ENCODE measurements around the gene CHST14. TPM values are rescaled to one million over a fixed set of nuclear protein-coding genes. Genes with fewer than 3 reads are reported as not detected.

The CHST14 gene
- total RNA-seq, 1 donor from 2014 or later = 6.8 TPM

GRCh38 chr15:40500568-40501330 lies 30.0 kb downstream of the CHST14 start:
- H3K4me1 ChIP-seq (ENCODE audit: control insufficient read depth in 3 of 3, insufficient read depth in 3 of 3, low read length in 3 of 3) = peaks cover 0 to 3% (median 0%) of the 10 kb centered on the region in 3 donors
- H3K9me3 ChIP-seq (ENCODE audit: control insufficient read depth in 3 of 3, low read length in 3 of 3) = no peaks in the 10 kb centered on the region
- H3K4me3 ChIP-seq (ENCODE audit: low read length in 3 of 3) = no peak overlapping the region
- H3K36me3 ChIP-seq (ENCODE audit: control insufficient read depth in 3 of 3, insufficient read depth in 3 of 3, low read length in 3 of 3) = no peaks in the 10 kb centered on the region
- no peak overlapping the region for H3K9ac ChIP-seq (ENCODE audit: low read depth in 1 of 3, low read length in 3 of 3)
- peaks cover 0 to 3% (median 0%) of the 10 kb centered on the region in 3 donors for H3K27me3 ChIP-seq (ENCODE audit: control insufficient read depth in 3 of 3, insufficient read depth in 3 of 3, low read length in 3 of 3)
- H3K27ac ChIP-seq (ENCODE audit: low read depth, low read length) = no peak overlapping the region

GRCh38 chr15:40501487-40501886 lies 30.7 kb downstream of the CHST14 start:
- no peak overlapping the region for H3K9ac ChIP-seq (ENCODE audit: low read depth in 1 of 3, low read length in 3 of 3)
- no peak overlapping the region for H3K4me3 ChIP-seq (ENCODE audit: low read length in 3 of 3)
- peaks cover 0 to 3% (median 0%) of the 10 kb centered on the region in 3 donors for H3K27me3 ChIP-seq (ENCODE audit: control insufficient read depth in 3 of 3, insufficient read depth in 3 of 3, low read length in 3 of 3)
- no peaks in the 10 kb centered on the region for H3K36me3 ChIP-seq (ENCODE audit: control insufficient read depth in 3 of 3, insufficient read depth in 3 of 3, low read length in 3 of 3)
- H3K4me1 ChIP-seq (ENCODE audit: control insufficient read depth in 3 of 3, insufficient read depth in 3 of 3, low read length in 3 of 3) = peaks cover 0 to 3% (median 0%) of the 10 kb centered on the region in 3 donors
- H3K9me3 ChIP-seq (ENCODE audit: control insufficient read depth in 3 of 3, low read length in 3 of 3) = no peaks in the 10 kb centered on the region
- no peak overlapping the region for H3K27ac ChIP-seq (ENCODE audit: low read depth, low read length)

- Histone ChIP-seq H3K4me3 (ENCODE audit: low read length in 3 of 3) (peak overlapping the region; percentile 41 to 56 (median 45)), H3K4me1 (ENCODE audit: control insufficient read depth in 3 of 3, insufficient read depth in 3 of 3, low read length in 3 of 3) (peaks cover 14 to 16% (median 15%) of the 10 kb centered on the region in 3 donors), H3K36me3 (ENCODE audit: control insufficient read depth in 3 of 3, insufficient read depth in 3 of 3, low read length in 3 of 3) (no peaks in the 10 kb centered on the region), H3K9me3 (ENCODE audit: control insufficient read depth in 3 of 3, low read length in 3 of 3) (no peaks in the 10 kb centered on the region), H3K27me3 (ENCODE audit: control insufficient read depth in 3 of 3, insufficient read depth in 3 of 3, low read length in 3 of 3) (peaks cover 0 to 3% (median 0%) of the 10 kb centered on the region in 3 donors), H3K9ac (ENCODE audit: low read depth in 1 of 3, low read length in 3 of 3) (peak overlapping the region; percentile 57 to 80 (median 60)), H3K27ac (ENCODE audit: low read depth, low read length) (no peak overlapping the region)
Observed at GRCh38 chr15:40506964-40507571, 36.3 kb downstream of the CHST14 start.

- Histone ChIP-seq H3K4me1 (ENCODE audit: control insufficient read depth in 3 of 3, insufficient read depth in 3 of 3, low read length in 3 of 3) (peaks cover 14 to 18% (median 15%) of the 10 kb centered on the region in 3 donors), H3K4me3 (ENCODE audit: low read length in 3 of 3) (no peak overlapping the region), H3K27me3 (ENCODE audit: control insufficient read depth in 3 of 3, insufficient read depth in 3 of 3, low read length in 3 of 3) (peaks cover 0 to 3% (median 0%) of the 10 kb centered on the region in 3 donors)
Observed at GRCh38 chr15:40508216-40508615, 37.4 kb downstream of the CHST14 start.

GRCh38 chr15:40510201-40510600 lies 39.4 kb downstream of the CHST14 start:
- Histone ChIP-seq H3K27me3 (ENCODE audit: control insufficient read depth in 3 of 3, insufficient read depth in 3 of 3, low read length in 3 of 3) (no peaks in the 10 kb centered on the region), H3K36me3 (ENCODE audit: control insufficient read depth in 3 of 3, insufficient read depth in 3 of 3, low read length in 3 of 3) (no peaks in the 10 kb centered on the region), H3K4me3 (ENCODE audit: low read length in 3 of 3) (peak overlapping the region in 1 of 3 donors; percentile 87), H3K9ac (ENCODE audit: low read depth in 1 of 3, low read length in 3 of 3) (no peak overlapping the region), H3K27ac (ENCODE audit: low read depth, low read length) (no peak overlapping the region), H3K4me1 (ENCODE audit: control insufficient read depth in 3 of 3, insufficient read depth in 3 of 3, low read length in 3 of 3) (peaks cover 14 to 18% (median 15%) of the 10 kb centered on the region in 3 donors), H3K9me3 (ENCODE audit: control insufficient read depth in 3 of 3, low read length in 3 of 3) (no peaks in the 10 kb centered on the region)

More at GRCh38 chr15:40508216-40508615, 37.4 kb downstream of the CHST14 start:
- Histone ChIP-seq H3K27ac (ENCODE audit: low read depth, low read length) (no peak overlapping the region), H3K36me3 (ENCODE audit: control insufficient read depth in 3 of 3, insufficient read depth in 3 of 3, low read length in 3 of 3) (no peaks in the 10 kb centered on the region), H3K9ac (ENCODE audit: low read depth in 1 of 3, low read length in 3 of 3) (no peak overlapping the region), H3K9me3 (ENCODE audit: control insufficient read depth in 3 of 3, low read length in 3 of 3) (no peaks in the 10 kb centered on the region)

GRCh38 chr15:40511093-40511471 lies 40.3 kb downstream of the CHST14 start:
- H3K27me3 ChIP-seq (ENCODE audit: control insufficient read depth in 3 of 3, insufficient read depth in 3 of 3, low read length in 3 of 3) = no peaks in the 10 kb centered on the region
- peak overlapping the region; percentile 54 for H3K27ac ChIP-seq (ENCODE audit: low read depth, low read length)
- H3K4me3 ChIP-seq (ENCODE audit: low read length in 3 of 3) = peak overlapping the region; percentile 65 to 87 (median 75)
- H3K36me3 ChIP-seq (ENCODE audit: control insufficient read depth in 3 of 3, insufficient read depth in 3 of 3, low read length in 3 of 3) = no peaks in the 10 kb centered on the region
- H3K9me3 ChIP-seq (ENCODE audit: control insufficient read depth in 3 of 3, low read length in 3 of 3) = no peaks in the 10 kb centered on the region
- peak overlapping the region; percentile 75 to 92 (median 82) for H3K9ac ChIP-seq (ENCODE audit: low read depth in 1 of 3, low read length in 3 of 3)
- H3K4me1 ChIP-seq (ENCODE audit: control insufficient read depth in 3 of 3, insufficient read depth in 3 of 3, low read length in 3 of 3) = peaks cover 14 to 18% (median 15%) of the 10 kb centered on the region in 3 donors

GRCh38 chr15:40511472-40512133 lies 40.8 kb downstream of the CHST14 start:
- no peaks in the 10 kb centered on the region for H3K36me3 ChIP-seq (ENCODE audit: control insufficient read depth in 3 of 3, insufficient read depth in 3 of 3, low read length in 3 of 3)
- peak overlapping the region; percentile 65 to 87 (median 75) for H3K4me3 ChIP-seq (ENCODE audit: low read length in 3 of 3)
- peaks cover 14 to 18% (median 15%) of the 10 kb centered on the region in 3 donors for H3K4me1 ChIP-seq (ENCODE audit: control insufficient read depth in 3 of 3, insufficient read depth in 3 of 3, low read length in 3 of 3)
- H3K27me3 ChIP-seq (ENCODE audit: control insufficient read depth in 3 of 3, insufficient read depth in 3 of 3, low read length in 3 of 3) = no peaks in the 10 kb centered on the region
- no peaks in the 10 kb centered on the region for H3K9me3 ChIP-seq (ENCODE audit: control insufficient read depth in 3 of 3, low read length in 3 of 3)
- peak overlapping the region; percentile 54 for H3K27ac ChIP-seq (ENCODE audit: low read depth, low read length)
- peak overlapping the region; percentile 75 to 92 (median 82) for H3K9ac ChIP-seq (ENCODE audit: low read depth in 1 of 3, low read length in 3 of 3)

DNA sequence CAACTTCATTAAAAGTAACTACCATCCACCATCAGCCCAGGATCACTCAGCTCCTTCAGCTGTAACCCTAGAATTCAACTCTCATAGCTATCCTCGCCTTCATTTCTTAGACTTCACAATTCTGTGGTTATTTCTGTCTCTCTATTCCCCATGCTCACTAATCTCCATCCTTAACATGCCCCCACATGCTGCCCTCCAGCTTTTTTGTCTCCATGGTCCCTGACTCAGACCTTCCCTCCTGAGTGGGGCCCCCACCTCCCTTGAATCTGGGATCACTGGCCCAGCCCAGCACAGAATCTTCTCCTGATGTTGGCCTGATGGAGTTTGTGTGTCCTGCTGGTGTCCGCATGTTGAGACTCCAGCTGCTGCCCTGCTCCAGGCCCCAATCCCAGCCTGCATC lies 41.7 kb downstream of the CHST14 start:
- no peak overlapping the region for H3K27ac ChIP-seq (ENCODE audit: low read depth, low read length)
- H3K27me3 ChIP-seq (ENCODE audit: control insufficient read depth in 3 of 3, insufficient read depth in 3 of 3, low read length in 3 of 3) = no peaks in the 10 kb centered on the region
- H3K9me3 ChIP-seq (ENCODE audit: control insufficient read depth in 3 of 3, low read length in 3 of 3) = no peaks in the 10 kb centered on the region
- no peaks in the 10 kb centered on the region for H3K36me3 ChIP-seq (ENCODE audit: control insufficient read depth in 3 of 3, insufficient read depth in 3 of 3, low read length in 3 of 3)
- H3K9ac ChIP-seq (ENCODE audit: low read depth in 1 of 3, low read length in 3 of 3) = peak overlapping the region in 1 of 3 donors; percentile 75
- no peak overlapping the region for H3K4me3 ChIP-seq (ENCODE audit: low read length in 3 of 3)
- H3K4me1 ChIP-seq (ENCODE audit: control insufficient read depth in 3 of 3, insufficient read depth in 3 of 3, low read length in 3 of 3) = peaks cover 8 to 15% (median 12%) of the 10 kb centered on the region in 3 donors

GRCh38 chr15:40513609-40514008 lies 42.8 kb downstream of the CHST14 start:
- peaks cover 8 to 15% (median 12%) of the 10 kb centered on the region in 3 donors for H3K4me1 ChIP-seq (ENCODE audit: control insufficient read depth in 3 of 3, insufficient read depth in 3 of 3, low read length in 3 of 3)
- H3K27ac ChIP-seq (ENCODE audit: low read depth, low read length) = no peak overlapping the region
- H3K9me3 ChIP-seq (ENCODE audit: control insufficient read depth in 3 of 3, low read length in 3 of 3) = no peaks in the 10 kb centered on the region
- H3K36me3 ChIP-seq (ENCODE audit: control insufficient read depth in 3 of 3, insufficient read depth in 3 of 3, low read length in 3 of 3) = no peaks in the 10 kb centered on the region
- H3K4me3 ChIP-seq (ENCODE audit: low read length in 3 of 3) = no peak overlapping the region
- H3K27me3 ChIP-seq (ENCODE audit: control insufficient read depth in 3 of 3, insufficient read depth in 3 of 3, low read length in 3 of 3) = no peaks in the 10 kb centered on the region
- no peak overlapping the region for H3K9ac ChIP-seq (ENCODE audit: low read depth in 1 of 3, low read length in 3 of 3)

Data from skeletal muscle tissue (tissue), 4 donors.